ENCODE measurements around the gene KDM1A. TPM values are rescaled to one million over a fixed set of nuclear protein-coding genes. Genes with fewer than 3 reads are reported as not detected.

KDM1A gene
- total and polyA plus RNA-seq, 2 donors (not counting 1 experiment from before 2014, with no cell fraction given), result 30.2 to 47.4 TPM

DNA sequence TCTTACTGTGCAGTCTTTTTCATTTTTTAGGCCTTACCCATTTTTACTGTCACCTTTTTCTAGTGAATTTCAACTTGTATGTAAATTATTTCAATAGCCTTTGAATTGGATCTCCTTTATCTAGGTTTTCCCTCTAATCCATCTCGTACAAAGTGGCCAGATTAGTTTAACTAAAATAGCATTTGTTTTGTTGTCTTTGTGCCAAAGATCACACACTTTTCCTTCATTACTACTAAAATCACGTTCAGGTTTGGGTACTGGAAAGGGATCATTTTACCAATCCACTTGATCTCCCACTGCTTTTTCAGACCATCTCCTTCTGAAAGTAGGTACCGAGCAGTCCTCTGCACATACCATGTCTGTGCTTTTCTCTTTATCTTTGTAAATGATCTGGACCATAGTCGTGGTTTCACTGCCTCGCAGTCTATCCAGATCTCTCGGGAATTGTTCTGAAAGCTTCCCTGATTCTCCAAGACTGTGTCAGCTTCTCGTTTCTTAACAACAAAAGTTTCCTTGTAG, 20.1 kb downstream of the KDM1A start:
- H3K9me3 ChIP-seq (ENCODE audit: control extremely low read depth in 1 of 3, control insufficient read depth in 2 of 3, insufficient read depth in 1 of 3, low read length in 2 of 3), result no peaks in the 10 kb centered on the region
- H3K27me3 ChIP-seq (replicated peaks in 1 of 4; ENCODE audit: control extremely low read depth in 1 of 4, control insufficient read depth in 3 of 4, insufficient read depth in 4 of 4, low read length in 3 of 4), result no peaks in the 10 kb centered on the region
- Mint-ChIP-seq H3K27ac (no peak overlapping the region), H3K27me3 (no peaks in the 10 kb centered on the region), H3K9me3 (ENCODE audit: insufficient read depth) (no peaks in the 10 kb centered on the region), H3K4me1 (peaks cover 9% of the 10 kb centered on the region), H3K4me3 (no peak overlapping the region)
- TF ChIP-seq EZH2 (IDR thresholded peaks at IDR 0.05; ENCODE audit: borderline replicate concordance, insufficient read depth, low read depth, low read length, poor library complexity, severe bottlenecking), result no peak
- TF ChIP-seq CTCF (IDR thresholded peaks at IDR 0.05), result no peak
- peaks cover 53% of the 10 kb centered on the region for H3K79me2 ChIP-seq (ENCODE audit: control insufficient read depth, insufficient read depth, low read length)
- no peak for ATAC-seq (ENCODE audit: low read depth)
- 100% methylated on average over 2 of the region's 7 CpGs for WGBS (ENCODE audit: insufficient coverage)
- ChIA-PET CTCF (no interaction called here), POLR2A (no interaction called here)
- H2AFZ ChIP-seq (ENCODE audit: insufficient read depth, low read depth, low read length, poor library complexity, severe bottlenecking), result no peak overlapping the region
- H3K4me1 ChIP-seq (ENCODE audit: control insufficient read depth in 2 of 2, insufficient read depth in 2 of 2, low read length in 2 of 2), result no peaks in the 10 kb centered on the region
- H3K4me3 ChIP-seq (ENCODE audit: control extremely low read depth in 1 of 5, extremely low read depth in 1 of 5, insufficient read depth in 1 of 5, low read depth in 2 of 5, low read length in 4 of 5), result no peak overlapping the region
- peaks cover 13% of the 10 kb centered on the region for H4K20me1 ChIP-seq (ENCODE audit: control insufficient read depth, insufficient read depth, low read length, poor library complexity, severe bottlenecking)
- no peaks in the 10 kb centered on the region for H3K36me3 ChIP-seq (replicated peaks in 1 of 2; ENCODE audit: control extremely low read depth in 1 of 2, control insufficient read depth in 1 of 2, extremely low read depth in 1 of 2, insufficient read depth in 2 of 2, low read length in 1 of 2)
- no peak for DNase-seq
- H3K27ac ChIP-seq (ENCODE audit: low read length in 2 of 2), result no peak overlapping the region
- H3K4me2 ChIP-seq (replicated peaks; ENCODE audit: low read depth, low read length, poor library complexity, severe bottlenecking), result no peak overlapping the region
- H3K9ac ChIP-seq (ENCODE audit: low read length), result no peak overlapping the region
- intact Hi-C loops (cut with micrococcal nuclease), result no loop called here

GRCh38 chr1:23040509-23040908, 21.2 kb downstream of the KDM1A start:
- Mint-ChIP-seq H3K27me3 (no peaks in the 10 kb centered on the region), H3K4me1 (peaks cover 9% of the 10 kb centered on the region), H3K4me3 (no peak overlapping the region), H3K27ac (no peak overlapping the region), H3K9me3 (ENCODE audit: insufficient read depth) (no peaks in the 10 kb centered on the region)
- no peak for ATAC-seq (ENCODE audit: low read depth)
- no peak for DNase-seq
- Histone ChIP-seq H3K9ac (ENCODE audit: low read length) (no peak overlapping the region), H3K27ac (ENCODE audit: low read length in 2 of 2) (no peak overlapping the region), H3K4me2 (replicated peaks; ENCODE audit: low read depth, low read length, poor library complexity, severe bottlenecking) (no peak overlapping the region), H3K36me3 (replicated peaks in 1 of 2; ENCODE audit: control extremely low read depth in 1 of 2, control insufficient read depth in 1 of 2, extremely low read depth in 1 of 2, insufficient read depth in 2 of 2, low read length in 1 of 2) (peaks cover 0 to 2% of the 10 kb centered on the region in 2 experiments), H3K4me3 (ENCODE audit: control extremely low read depth in 1 of 5, extremely low read depth in 1 of 5, insufficient read depth in 1 of 5, low read depth in 2 of 5, low read length in 4 of 5) (no peak overlapping the region), H3K27me3 (replicated peaks in 1 of 4; ENCODE audit: control extremely low read depth in 1 of 4, control insufficient read depth in 3 of 4, insufficient read depth in 4 of 4, low read length in 3 of 4) (no peaks in the 10 kb centered on the region), H3K4me1 (ENCODE audit: control insufficient read depth in 2 of 2, insufficient read depth in 2 of 2, low read length in 2 of 2) (no peaks in the 10 kb centered on the region), H3K79me2 (ENCODE audit: control insufficient read depth, insufficient read depth, low read length) (peaks cover 46% of the 10 kb centered on the region), H2AFZ (ENCODE audit: insufficient read depth, low read depth, low read length, poor library complexity, severe bottlenecking) (no peak overlapping the region), H3K9me3 (ENCODE audit: control extremely low read depth in 1 of 3, control insufficient read depth in 2 of 3, insufficient read depth in 1 of 3, low read length in 2 of 3) (no peaks in the 10 kb centered on the region), H4K20me1 (ENCODE audit: control insufficient read depth, insufficient read depth, low read length, poor library complexity, severe bottlenecking) (peaks cover 17% of the 10 kb centered on the region)
- CTCF ChIA-PET, result no interaction called here
- 100% methylated on average over 4 of the region's 5 CpGs for WGBS (ENCODE audit: insufficient coverage)
- intact Hi-C loops (cut with micrococcal nuclease), result no loop called here
- no peak for TF ChIP-seq EZH2 (IDR thresholded peaks at IDR 0.05; ENCODE audit: borderline replicate concordance, insufficient read depth, low read depth, low read length, poor library complexity, severe bottlenecking)
- TF ChIP-seq CTCF (IDR thresholded peaks at IDR 0.05), result no peak
- POLR2A ChIA-PET, result interaction anchor here (0.7 kb wide), 1 partner anchor 69 kb away, joined by 3 read pairs; no protein-coding TSS in a partner anchor
